ENCODE measurements around the gene ZNF775. TPM values are rescaled to one million over a fixed set of nuclear protein-coding genes. Genes with fewer than 3 reads are reported as not detected.

Gene ZNF775
- total and polyA plus RNA-seq, 2 of the 13 experiments (the other 11 are each of a cell fraction or from before 2014, with no cell fraction given): 3.1 to 3.2 TPM

DNA sequence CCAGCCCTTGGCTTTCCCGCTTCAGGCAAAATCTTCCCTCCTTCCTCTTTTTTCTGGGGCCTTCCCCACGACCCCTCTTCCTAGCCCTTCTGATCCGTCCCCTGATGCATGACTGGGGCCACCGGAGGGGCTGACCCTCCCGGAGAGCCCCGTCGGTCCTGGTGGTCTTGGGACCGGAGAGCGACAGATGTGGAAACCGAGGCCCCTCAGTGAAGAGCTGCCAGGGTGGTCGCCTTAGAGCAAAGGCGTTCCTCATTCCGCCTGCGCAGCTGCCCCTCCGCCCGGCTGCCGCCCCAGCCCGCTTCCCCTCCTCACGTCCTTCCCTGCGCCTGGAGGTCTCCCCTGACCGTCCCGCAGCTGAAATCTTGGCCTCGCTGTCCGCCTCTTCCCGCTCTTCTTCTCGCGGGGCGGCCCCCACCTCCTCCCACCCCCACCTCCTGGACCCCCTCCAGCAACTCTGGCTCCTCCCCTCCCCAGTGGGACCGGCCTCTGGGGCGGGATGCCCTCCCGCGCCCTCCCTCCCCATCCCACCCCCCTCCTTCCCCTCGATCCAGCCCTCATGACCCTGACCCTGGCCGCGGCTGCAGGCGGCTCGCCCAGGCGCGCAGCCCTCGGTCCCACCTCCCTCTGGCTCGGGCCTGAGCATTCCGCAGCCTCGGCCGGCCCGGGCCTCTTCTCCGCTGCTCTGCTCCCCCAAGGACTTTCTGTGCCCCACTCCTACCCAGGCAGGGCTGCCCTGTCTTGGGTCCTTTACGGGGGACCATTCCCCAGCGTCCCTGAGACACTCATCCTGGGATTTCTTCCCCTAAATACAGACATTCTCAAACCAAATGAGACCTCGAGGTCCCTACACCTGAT, 37.6 kb upstream of the ZNF775 start, which contains the start of gene RARRES2 (continued):
- TF ChIP-seq, protein P1, sequence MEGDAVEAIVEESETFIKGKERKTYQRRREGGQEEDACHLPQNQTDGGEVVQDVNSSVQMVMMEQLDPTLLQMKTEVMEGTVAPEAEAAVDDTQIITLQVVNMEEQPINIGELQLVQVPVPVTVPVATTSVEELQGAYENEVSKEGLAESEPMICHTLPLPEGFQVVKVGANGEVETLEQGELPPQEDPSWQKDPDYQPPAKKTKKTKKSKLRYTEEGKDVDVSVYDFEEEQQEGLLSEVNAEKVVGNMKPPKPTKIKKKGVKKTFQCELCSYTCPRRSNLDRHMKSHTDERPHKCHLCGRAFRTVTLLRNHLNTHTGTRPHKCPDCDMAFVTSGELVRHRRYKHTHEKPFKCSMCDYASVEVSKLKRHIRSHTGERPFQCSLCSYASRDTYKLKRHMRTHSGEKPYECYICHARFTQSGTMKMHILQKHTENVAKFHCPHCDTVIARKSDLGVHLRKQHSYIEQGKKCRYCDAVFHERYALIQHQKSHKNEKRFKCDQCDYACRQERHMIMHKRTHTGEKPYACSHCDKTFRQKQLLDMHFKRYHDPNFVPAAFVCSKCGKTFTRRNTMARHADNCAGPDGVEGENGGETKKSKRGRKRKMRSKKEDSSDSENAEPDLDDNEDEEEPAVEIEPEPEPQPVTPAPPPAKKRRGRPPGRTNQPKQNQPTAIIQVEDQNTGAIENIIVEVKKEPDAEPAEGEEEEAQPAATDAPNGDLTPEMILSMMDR (CRISPR knock-in tag; IDR thresholded peaks at IDR 0.05): no peak
- TF ChIP-seq NR1H2 (CRISPR knock-in tag; IDR thresholded peaks at IDR 0.05; ENCODE audit: borderline replicate concordance, low read depth) (no peak), NR3C1 (CRISPR knock-in tag; IDR thresholded peaks at IDR 0.05) (no peak), IRF2 (CRISPR knock-in tag; IDR thresholded peaks at IDR 0.05) (no peak), JUND (CRISPR knock-in tag; IDR thresholded peaks at IDR 0.05) (no peak), ZNF142 (CRISPR knock-in tag; IDR thresholded peaks at IDR 0.05) (no peak), MYNN (CRISPR knock-in tag; IDR thresholded peaks at IDR 0.05; ENCODE audit: low read depth) (0 out of 2 replicates have a peak, but pooled peaks have one; percentile 11), TBP (CRISPR knock-in tag; IDR thresholded peaks at IDR 0.05) (no peak), KDM6A (CRISPR knock-in tag; IDR thresholded peaks at IDR 0.05; ENCODE audit: low read depth) (no peak), ZSCAN30 (CRISPR knock-in tag; IDR thresholded peaks at IDR 0.05) (no peak), NFE2L1 (CRISPR knock-in tag; IDR thresholded peaks at IDR 0.05; ENCODE audit: borderline replicate concordance) (no peak), DZIP1 (CRISPR knock-in tag; IDR thresholded peaks at IDR 0.05) (no peak), ZNF496 (CRISPR knock-in tag; IDR thresholded peaks at IDR 0.05; ENCODE audit: insufficient replicate concordance) (no peak), FOXK1 (CRISPR knock-in tag; IDR thresholded peaks at IDR 0.05; ENCODE audit: borderline replicate concordance, low read depth) (no peak), DBP (CRISPR knock-in tag; IDR thresholded peaks at IDR 0.05; ENCODE audit: not compliant biosample characterization) (no peak), ZNF431 (CRISPR knock-in tag; IDR thresholded peaks at IDR 0.05; ENCODE audit: borderline replicate concordance, low read depth) (no peak), GABPB1 (CRISPR knock-in tag; IDR thresholded peaks at IDR 0.05) (peak; percentile 53; the same call in 1 of the 2 replicates), KDM1A (CRISPR knock-in tag; IDR thresholded peaks at IDR 0.05) (no peak)
